Measurements from ENCODE around the gene HESX1. TPM values are rescaled to one million over a fixed set of nuclear protein-coding genes. Genes with fewer than 3 reads are reported as not detected.

The HESX1 gene
- total RNA-seq, 4 donors from 2014 or later, result not detected

GRCh38 chr3:57206423-57206822 is 6.6 kb upstream of the HESX1 start:
- DNase-seq, result no peak

GRCh38 chr3:57194641-57195040 is 5.1 kb downstream of the HESX1 start:
- H3K27me3 ChIP-seq, result no peaks in the 10 kb centered on the region
- H3K27ac ChIP-seq, result no peak overlapping the region
- no peaks in the 10 kb centered on the region for H3K9me3 ChIP-seq
- H3K4me3 ChIP-seq, result no peak overlapping the region
- H3K36me3 ChIP-seq, result no peaks in the 10 kb centered on the region
- no peak for DNase-seq
- TF ChIP-seq POLR2A (IDR thresholded peaks at IDR 0.05) (no peak), CTCF (IDR thresholded peaks at IDR 0.05) (no peak)
- no peaks in the 10 kb centered on the region for H3K4me1 ChIP-seq

More at GRCh38 chr3:57206423-57206822, 6.6 kb upstream of the HESX1 start:
- H3K36me3 ChIP-seq, result no peaks in the 10 kb centered on the region
- no peak overlapping the region for H3K27ac ChIP-seq
- H3K4me1 ChIP-seq, result no peaks in the 10 kb centered on the region
- H3K27me3 ChIP-seq, result no peaks in the 10 kb centered on the region
- H3K9me3 ChIP-seq, result no peaks in the 10 kb centered on the region
- TF ChIP-seq POLR2A (IDR thresholded peaks at IDR 0.05) (no peak), CTCF (IDR thresholded peaks at IDR 0.05) (no peak)
- H3K4me3 ChIP-seq, result no peak overlapping the region

GRCh38 chr3:57192028-57192427 is 7.8 kb downstream of the HESX1 start:
- no peaks in the 10 kb centered on the region for H3K36me3 ChIP-seq
- no peak overlapping the region for H3K4me3 ChIP-seq
- H3K9me3 ChIP-seq, result no peaks in the 10 kb centered on the region
- no peak for TF ChIP-seq CTCF (IDR thresholded peaks at IDR 0.05)
- no peak for TF ChIP-seq POLR2A (IDR thresholded peaks at IDR 0.05)
- no peak overlapping the region for H3K27ac ChIP-seq
- H3K4me1 ChIP-seq, result no peaks in the 10 kb centered on the region
- H3K27me3 ChIP-seq, result no peaks in the 10 kb centered on the region
- DNase-seq, result no peak

- no peak overlapping the region for H3K27ac ChIP-seq
- no peak for TF ChIP-seq POLR2A (IDR thresholded peaks at IDR 0.05)
- no peak for TF ChIP-seq CTCF (IDR thresholded peaks at IDR 0.05)
Measured at GRCh38 chr3:57184526-57184925, 15.3 kb downstream of the HESX1 start.

GRCh38 chr3:57179580-57180410 is 20.0 kb downstream of the HESX1 start:
- H3K36me3 ChIP-seq, result no peaks in the 10 kb centered on the region
- H3K27me3 ChIP-seq, result no peaks in the 10 kb centered on the region
- no peak for TF ChIP-seq POLR2A (IDR thresholded peaks at IDR 0.05)
- peak in 3 of 6 experiments; percentile 25 to 35 (median 31) for TF ChIP-seq CTCF (IDR thresholded peaks at IDR 0.05)
- DNase-seq, result no peak
- no peaks in the 10 kb centered on the region for H3K4me1 ChIP-seq
- H3K9me3 ChIP-seq, result no peaks in the 10 kb centered on the region
- no peak overlapping the region for H3K27ac ChIP-seq
- H3K4me3 ChIP-seq, result no peak overlapping the region

More at GRCh38 chr3:57184526-57184925, 15.3 kb downstream of the HESX1 start:
- Histone ChIP-seq H3K27me3 (no peaks in the 10 kb centered on the region), H3K4me3 (no peak overlapping the region), H3K9me3 (no peaks in the 10 kb centered on the region), H3K4me1 (no peaks in the 10 kb centered on the region), H3K36me3 (no peaks in the 10 kb centered on the region)
- DNase-seq, result no peak

All from Peyer's patch (tissue), 4 donors.